HG03521 (cell line): ENCODE data around the gene FAM117B.
"Not testable (repeated sequence)": the region's sequence is repeated elsewhere in the genome, so short reads cannot be mapped to it uniquely, and the experiment has no call there.

Experiments
- ATAC-seq: cut with Tn5 transposase; IDR thresholded peaks from one replicate; pipeline ENCODE4 v1.9.1; 2021; ENCODE audit warnings: mild to moderate bottlenecking, moderate library complexity; ENCODE audit not compliant: unreplicated experiment

FAM117B gene

DNA sequence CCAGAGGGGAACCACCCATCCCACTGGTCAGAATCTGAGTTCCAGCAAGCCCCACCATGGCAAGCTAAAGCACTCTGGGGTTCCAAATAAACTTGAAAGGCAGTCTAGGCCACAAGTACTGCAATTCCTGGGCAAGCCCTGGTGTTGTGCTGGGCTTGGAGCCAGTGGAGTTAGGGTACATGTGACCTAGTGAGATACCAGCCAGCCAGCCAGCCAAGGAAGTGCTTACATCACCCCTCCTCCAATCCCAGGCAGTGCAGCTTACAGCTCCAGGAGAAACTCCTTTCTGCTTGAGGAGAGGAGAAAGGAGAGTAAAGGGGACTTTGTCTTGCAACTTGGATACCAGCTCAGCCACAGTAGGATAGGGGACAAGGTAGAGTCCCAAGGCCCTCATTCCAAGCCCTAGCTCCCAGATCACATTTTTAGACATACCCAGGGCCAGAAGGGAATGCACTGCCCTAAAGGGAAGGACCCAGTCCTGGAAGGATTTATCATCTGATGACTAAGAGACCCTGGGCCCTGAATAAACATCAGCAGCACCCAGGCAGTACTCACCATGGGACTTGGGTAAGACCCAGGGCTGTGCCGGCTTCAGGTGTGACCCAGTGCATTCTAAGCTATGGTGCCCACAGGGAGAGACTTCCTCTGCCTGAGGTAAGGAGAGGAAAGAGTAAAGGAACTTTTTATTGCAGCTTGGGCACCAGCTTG is 172.8 kb downstream of the FAM117B start:
- ATAC-seq = not testable (repeated sequence)

- no peak for ATAC-seq
These were observed 174.0 kb downstream of the FAM117B start for GRCh38 chr2:202808754-202809153.

GRCh38 chr2:202813387-202813786 is 178.6 kb downstream of the FAM117B start:
- ATAC-seq = no peak

DNA sequence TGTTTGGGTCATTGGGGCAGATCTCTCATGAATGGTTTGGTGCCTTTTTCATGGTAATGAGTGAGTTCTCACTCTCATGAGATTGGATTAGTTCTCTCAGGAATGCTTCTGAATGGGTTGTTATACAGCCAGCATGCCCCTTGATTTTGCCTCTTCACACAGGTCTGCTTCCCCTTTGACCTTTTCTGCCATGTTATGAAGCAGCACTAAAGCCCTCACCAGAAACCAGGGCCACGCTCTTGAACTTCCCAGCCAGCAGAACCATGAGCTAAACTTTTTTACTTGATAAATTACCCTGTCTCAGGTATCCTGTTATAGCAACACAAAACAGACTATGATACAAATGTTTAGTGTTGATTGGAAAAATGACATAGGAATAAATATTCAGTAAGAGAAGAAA is 179.5 kb downstream of the FAM117B start:
- ATAC-seq = no peak

GRCh38 chr2:202815548-202816360 is 181.0 kb downstream of the FAM117B start:
- no peak for ATAC-seq

DNA sequence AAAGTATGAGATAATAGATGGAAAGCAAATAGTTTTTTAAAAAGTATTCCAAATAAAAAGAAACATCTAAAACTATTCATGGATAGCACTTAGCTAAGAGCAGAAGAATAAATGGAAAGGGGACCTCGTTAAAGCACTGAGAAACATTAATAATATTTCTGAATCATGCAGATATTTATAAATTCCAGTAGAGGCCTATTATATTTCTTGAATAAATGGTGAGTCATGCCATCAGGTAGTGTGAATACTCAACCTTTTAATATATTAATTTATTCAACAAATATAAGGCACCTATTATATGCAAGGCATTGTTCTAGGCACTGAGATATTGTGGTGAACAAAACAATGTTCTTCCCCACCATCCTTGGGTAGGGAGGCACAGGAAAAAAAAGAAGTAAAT is 183.0 kb downstream of the FAM117B start:
- no peak for ATAC-seq

DNA sequence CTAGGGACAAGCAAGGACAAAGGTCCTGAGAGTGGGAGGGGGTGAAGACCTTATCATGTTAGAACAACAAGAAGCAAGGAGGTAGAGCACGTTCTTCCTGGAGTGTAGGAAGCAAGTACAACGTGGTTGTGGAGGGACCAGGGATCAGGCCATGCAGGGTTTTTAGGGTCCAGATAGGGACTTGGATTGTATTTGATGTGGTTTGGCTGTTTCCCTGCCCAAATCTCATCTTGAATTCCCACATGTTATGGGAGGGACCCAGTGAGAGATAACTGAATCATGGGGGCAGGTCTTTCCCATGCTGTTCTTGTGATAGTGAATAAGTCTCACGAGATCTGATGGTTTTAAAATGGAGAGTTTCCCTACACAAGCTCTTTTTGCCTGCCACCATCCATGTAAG is 183.6 kb downstream of the FAM117B start:
- ATAC-seq = no peak
